Measurements from ENCODE around the gene SCRG1. TPM values are rescaled to one million over a fixed set of nuclear protein-coding genes. Genes with fewer than 3 reads are reported as not detected.

The SCRG1 gene
- total and polyA plus RNA-seq, 5 donors from 2014 or later = 0.05 to 0.17 TPM; not detected in 3

DNA sequence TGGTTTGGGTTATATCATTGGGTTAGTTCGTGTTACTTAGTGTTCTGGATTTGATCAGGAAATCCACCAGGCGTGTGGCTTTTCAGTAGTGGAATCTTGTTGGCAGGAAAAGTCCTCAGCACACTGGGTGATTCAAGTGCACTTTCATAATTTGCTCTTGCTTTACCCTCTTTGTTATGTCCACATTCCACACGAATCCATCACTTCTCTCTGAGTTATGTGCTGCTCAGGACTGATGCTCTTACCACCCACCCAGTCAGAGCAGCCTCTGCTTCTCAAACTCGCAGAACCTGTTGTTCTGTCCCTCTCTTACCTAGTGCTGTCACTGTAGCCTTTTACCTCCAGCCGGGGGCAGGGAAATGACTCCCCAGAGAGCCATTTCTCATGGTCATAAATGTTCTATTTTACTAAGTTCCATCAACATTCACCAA is 37.2 kb upstream of the SCRG1 start:
- DNase-seq (no peak), ATAC-seq (ENCODE audit: low read depth in 2 of 2) (no peak)
- Mint-ChIP-seq H3K36me3 (peaks cover 4% of the 10 kb centered on the region), H3K9me3 (peaks cover 0 to 6% (median 0%) of the 10 kb centered on the region in 7 donors), H3K27me3 (peaks cover 4% of the 10 kb centered on the region), H3K4me3 (no peak overlapping the region), H3K27ac (no peak overlapping the region), H3K4me1 (peaks cover 0 to 3% (median 0%) of the 10 kb centered on the region in 4 donors)
- Histone ChIP-seq H3K4me3 (ENCODE audit: low read depth, low read length) (no peak overlapping the region), H3K27ac (ENCODE audit: insufficient read depth, low read length, poor library complexity, severe bottlenecking) (no peak overlapping the region), H3K36me3 (ENCODE audit: control insufficient read depth, insufficient read depth, low read length) (no peaks in the 10 kb centered on the region), H3K4me1 (ENCODE audit: control insufficient read depth, insufficient read depth, low read length, poor library complexity, severe bottlenecking) (no peaks in the 10 kb centered on the region), H3K9me3 (ENCODE audit: control insufficient read depth in 2 of 2, low read length in 2 of 2) (no peaks in the 10 kb centered on the region), H3K27me3 (ENCODE audit: control insufficient read depth, insufficient read depth, low read length) (no peaks in the 10 kb centered on the region)

GRCh38 chr4:173434231-173434630 is 35.3 kb upstream of the SCRG1 start:
- peaks cover 4% of the 10 kb centered on the region for H3K36me3 Mint-ChIP-seq
- no peak overlapping the region for H3K4me3 Mint-ChIP-seq
- H3K27ac Mint-ChIP-seq = no peak overlapping the region
- Histone ChIP-seq H3K9me3 (ENCODE audit: control insufficient read depth in 2 of 2, low read length in 2 of 2) (no peaks in the 10 kb centered on the region), H3K4me1 (ENCODE audit: control insufficient read depth, insufficient read depth, low read length, poor library complexity, severe bottlenecking) (no peaks in the 10 kb centered on the region), H3K4me3 (ENCODE audit: low read depth, low read length) (no peak overlapping the region), H3K27ac (ENCODE audit: insufficient read depth, low read length, poor library complexity, severe bottlenecking) (no peak overlapping the region), H3K27me3 (ENCODE audit: control insufficient read depth, insufficient read depth, low read length) (no peaks in the 10 kb centered on the region), H3K36me3 (ENCODE audit: control insufficient read depth, insufficient read depth, low read length) (no peaks in the 10 kb centered on the region)
- ATAC-seq (ENCODE audit: low read depth in 2 of 2) = no peak
- H3K4me1 Mint-ChIP-seq = no peaks in the 10 kb centered on the region
- no peak for DNase-seq
- peaks cover 0 to 6% (median 0%) of the 10 kb centered on the region in 7 donors for H3K9me3 Mint-ChIP-seq
- H3K27me3 Mint-ChIP-seq = peaks cover 4% of the 10 kb centered on the region

DNA sequence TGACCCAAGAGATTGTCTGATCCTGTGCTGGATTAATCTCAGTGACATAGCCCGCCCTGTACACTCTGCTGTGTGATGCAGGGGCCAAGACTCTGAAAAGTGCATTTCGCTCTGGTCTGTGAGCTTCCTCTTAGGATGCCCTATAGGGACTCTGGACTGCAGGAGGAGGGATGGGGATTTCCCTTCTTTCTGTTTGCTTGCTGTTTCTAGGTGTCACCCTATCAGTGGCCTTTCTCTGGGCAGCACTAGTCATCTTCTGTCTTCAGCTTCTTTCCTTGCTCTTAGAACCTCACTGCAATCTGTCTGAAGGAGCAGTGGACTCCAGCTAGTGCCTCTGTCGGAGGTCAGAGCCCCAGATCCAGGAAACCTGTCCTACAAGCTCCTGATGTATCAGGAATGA is 34.5 kb upstream of the SCRG1 start:
- H3K27ac ChIP-seq (ENCODE audit: insufficient read depth, low read length, poor library complexity, severe bottlenecking) = no peak overlapping the region
- ATAC-seq (ENCODE audit: low read depth in 2 of 2) = no peak
- no peaks in the 10 kb centered on the region for H3K36me3 ChIP-seq (ENCODE audit: control insufficient read depth, insufficient read depth, low read length)
- Mint-ChIP-seq H3K36me3 (peaks cover 4% of the 10 kb centered on the region), H3K27ac (peak overlapping the region in 1 of 3 donors; percentile 85), H3K27me3 (peaks cover 4% of the 10 kb centered on the region), H3K4me1 (no peaks in the 10 kb centered on the region), H3K4me3 (no peak overlapping the region), H3K9me3 (no peaks in the 10 kb centered on the region)
- no peak overlapping the region for H3K4me3 ChIP-seq (ENCODE audit: low read depth, low read length)
- no peaks in the 10 kb centered on the region for H3K4me1 ChIP-seq (ENCODE audit: control insufficient read depth, insufficient read depth, low read length, poor library complexity, severe bottlenecking)
- no peaks in the 10 kb centered on the region for H3K27me3 ChIP-seq (ENCODE audit: control insufficient read depth, insufficient read depth, low read length)
- H3K9me3 ChIP-seq (ENCODE audit: control insufficient read depth in 2 of 2, low read length in 2 of 2) = no peaks in the 10 kb centered on the region
- DNase-seq = no peak

GRCh38 chr4:173432430-173432829 is 33.5 kb upstream of the SCRG1 start:
- H3K27me3 ChIP-seq (ENCODE audit: control insufficient read depth, insufficient read depth, low read length) = no peaks in the 10 kb centered on the region
- H3K27ac Mint-ChIP-seq = no peak overlapping the region
- DNase-seq = no peak
- H3K4me1 ChIP-seq (ENCODE audit: control insufficient read depth, insufficient read depth, low read length, poor library complexity, severe bottlenecking) = no peaks in the 10 kb centered on the region
- no peaks in the 10 kb centered on the region for H3K4me1 Mint-ChIP-seq
- H3K9me3 ChIP-seq (ENCODE audit: control insufficient read depth in 2 of 2, low read length in 2 of 2) = no peaks in the 10 kb centered on the region
- H3K9me3 Mint-ChIP-seq = no peaks in the 10 kb centered on the region
- H3K36me3 Mint-ChIP-seq = peaks cover 4% of the 10 kb centered on the region
- no peak overlapping the region for H3K27ac ChIP-seq (ENCODE audit: insufficient read depth, low read length, poor library complexity, severe bottlenecking)
- no peak overlapping the region for H3K4me3 ChIP-seq (ENCODE audit: low read depth, low read length)
- H3K4me3 Mint-ChIP-seq = no peak overlapping the region
- no peaks in the 10 kb centered on the region for H3K36me3 ChIP-seq (ENCODE audit: control insufficient read depth, insufficient read depth, low read length)
- ATAC-seq (ENCODE audit: low read depth in 2 of 2) = no peak
- H3K27me3 Mint-ChIP-seq = peaks cover 4% of the 10 kb centered on the region

DNA sequence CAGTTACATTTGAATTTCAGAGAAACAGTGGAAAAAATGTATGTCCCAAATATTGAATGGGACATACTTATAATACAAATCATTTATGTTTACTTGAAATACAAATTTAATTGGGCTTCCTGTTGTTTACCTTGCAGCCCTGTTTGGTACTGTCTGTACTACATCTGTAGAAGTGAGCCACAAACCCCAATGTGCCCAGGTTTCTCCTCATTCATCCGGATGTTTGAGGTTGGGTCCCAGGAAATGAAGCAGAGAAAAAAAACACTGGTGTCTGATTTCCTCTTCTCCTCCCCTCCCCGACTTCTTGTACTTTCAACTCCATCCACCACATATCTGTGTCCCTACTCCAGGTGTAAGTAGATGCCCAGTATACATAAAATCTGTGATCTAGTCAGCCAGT is 27.1 kb upstream of the SCRG1 start:
- peaks cover 7 to 18% (median 16%) of the 10 kb centered on the region in 4 donors for H3K4me1 Mint-ChIP-seq
- ATAC-seq (ENCODE audit: low read depth in 2 of 2) = peak in 1 of 2 donors; percentile 31
- Histone ChIP-seq H3K9me3 (ENCODE audit: control insufficient read depth in 2 of 2, low read length in 2 of 2) (no peaks in the 10 kb centered on the region), H3K36me3 (ENCODE audit: control insufficient read depth, insufficient read depth, low read length) (no peaks in the 10 kb centered on the region), H3K4me1 (ENCODE audit: control insufficient read depth, insufficient read depth, low read length, poor library complexity, severe bottlenecking) (peaks cover 6% of the 10 kb centered on the region), H3K27me3 (ENCODE audit: control insufficient read depth, insufficient read depth, low read length) (no peaks in the 10 kb centered on the region), H3K27ac (ENCODE audit: insufficient read depth, low read length, poor library complexity, severe bottlenecking) (no peak overlapping the region), H3K4me3 (ENCODE audit: low read depth, low read length) (no peak overlapping the region)
- H3K9me3 Mint-ChIP-seq = no peaks in the 10 kb centered on the region
- H3K27ac Mint-ChIP-seq = peak overlapping the region in 1 of 3 donors; percentile 69
- no peak overlapping the region for H3K4me3 Mint-ChIP-seq
- peak in 1 of 3 donors; percentile 71 for DNase-seq
- no peaks in the 10 kb centered on the region for H3K36me3 Mint-ChIP-seq
- no peaks in the 10 kb centered on the region for H3K27me3 Mint-ChIP-seq

DNA sequence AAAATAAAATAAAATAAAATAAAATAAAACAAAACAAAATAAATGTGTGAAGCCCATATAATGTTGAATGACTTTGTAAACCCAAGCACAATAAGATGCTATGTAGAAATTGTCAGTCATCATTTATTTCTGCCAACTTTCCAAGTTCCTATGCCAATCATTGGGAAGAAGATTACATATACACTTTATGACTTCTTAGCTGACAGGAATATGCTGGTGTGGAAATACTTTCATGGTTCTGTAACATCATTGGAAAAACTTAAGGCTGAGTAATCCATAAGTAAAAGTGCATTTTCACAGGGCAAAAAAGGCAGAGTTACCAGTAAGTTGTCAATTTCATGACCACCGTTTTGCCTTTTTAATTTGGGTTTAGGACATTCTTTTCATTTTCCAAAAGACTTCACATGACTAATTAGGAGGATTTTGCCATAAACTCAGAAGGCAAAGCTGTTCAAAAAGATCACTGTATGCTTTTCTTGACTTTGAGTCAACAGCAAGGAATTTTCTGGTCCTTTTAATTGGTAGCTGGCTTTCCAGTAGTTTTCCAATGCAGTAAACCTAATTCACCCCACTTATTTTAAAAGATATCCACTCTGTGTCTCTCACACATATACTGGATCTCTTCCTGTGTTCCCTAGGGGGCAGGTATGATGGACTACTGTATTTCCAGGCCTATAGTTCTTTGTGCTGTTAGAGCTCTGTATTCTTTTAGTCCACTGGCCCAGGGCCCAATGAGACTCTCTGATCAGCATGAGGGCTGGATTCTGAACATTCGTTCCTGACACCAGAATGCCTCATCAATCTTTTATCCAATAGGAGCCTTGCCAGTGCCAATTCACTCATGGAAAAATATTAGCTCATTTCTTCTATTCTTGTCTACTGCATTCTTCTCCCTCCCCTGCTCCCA is 26.2 kb upstream of the SCRG1 start:
- Mint-ChIP-seq H3K4me1 (peaks cover 7 to 21% (median 19%) of the 10 kb centered on the region in 4 donors), H3K27me3 (peaks cover 5% of the 10 kb centered on the region), H3K36me3 (no peaks in the 10 kb centered on the region), H3K4me3 (no peak overlapping the region), H3K9me3 (no peaks in the 10 kb centered on the region), H3K27ac (no peak overlapping the region)
- Histone ChIP-seq H3K4me1 (ENCODE audit: control insufficient read depth, insufficient read depth, low read length, poor library complexity, severe bottlenecking) (peaks cover 6% of the 10 kb centered on the region), H3K9me3 (ENCODE audit: control insufficient read depth in 2 of 2, low read length in 2 of 2) (no peaks in the 10 kb centered on the region), H3K27ac (ENCODE audit: insufficient read depth, low read length, poor library complexity, severe bottlenecking) (no peak overlapping the region), H3K4me3 (ENCODE audit: low read depth, low read length) (peak overlapping the region; percentile 20), H3K27me3 (ENCODE audit: control insufficient read depth, insufficient read depth, low read length) (no peaks in the 10 kb centered on the region), H3K36me3 (ENCODE audit: control insufficient read depth, insufficient read depth, low read length) (no peaks in the 10 kb centered on the region)
- ATAC-seq (ENCODE audit: low read depth in 2 of 2) (no peak), DNase-seq (no peak)

GRCh38 chr4:173420801-173421200 is 21.9 kb upstream of the SCRG1 start:
- Histone ChIP-seq H3K4me3 (ENCODE audit: low read depth, low read length) (no peak overlapping the region), H3K27ac (ENCODE audit: insufficient read depth, low read length, poor library complexity, severe bottlenecking) (no peak overlapping the region), H3K9me3 (ENCODE audit: control insufficient read depth in 2 of 2, low read length in 2 of 2) (no peaks in the 10 kb centered on the region), H3K4me1 (ENCODE audit: control insufficient read depth, insufficient read depth, low read length, poor library complexity, severe bottlenecking) (peaks cover 5% of the 10 kb centered on the region), H3K36me3 (ENCODE audit: control insufficient read depth, insufficient read depth, low read length) (no peaks in the 10 kb centered on the region), H3K27me3 (ENCODE audit: control insufficient read depth, insufficient read depth, low read length) (no peaks in the 10 kb centered on the region)
- Mint-ChIP-seq H3K4me1 (peaks cover 0 to 9% (median 7%) of the 10 kb centered on the region in 4 donors), H3K27ac (no peak overlapping the region), H3K36me3 (no peaks in the 10 kb centered on the region), H3K27me3 (peaks cover 11% of the 10 kb centered on the region), H3K9me3 (no peaks in the 10 kb centered on the region), H3K4me3 (no peak overlapping the region)
- DNase-seq = no peak
- ATAC-seq (ENCODE audit: low read depth in 2 of 2) = no peak

DNA sequence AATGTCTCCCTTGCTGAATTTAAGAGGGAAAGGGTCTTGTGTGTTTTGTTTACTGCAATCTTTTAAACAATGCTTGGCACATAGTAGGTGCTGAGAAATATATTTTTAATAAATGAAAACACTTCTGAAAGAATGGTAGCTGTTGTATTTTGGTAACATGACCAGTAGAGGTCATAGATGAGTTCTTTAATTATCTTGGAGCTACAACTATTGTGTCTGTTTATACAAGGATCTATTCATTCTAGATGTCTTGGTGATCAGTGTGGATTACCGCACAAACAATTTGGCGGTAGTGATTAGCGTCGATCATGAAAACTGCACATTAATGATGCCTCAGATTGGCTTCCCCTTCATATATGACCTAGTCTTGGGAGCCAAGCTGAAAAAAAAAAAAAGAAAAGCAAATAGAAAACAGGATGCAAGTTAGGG is 21.4 kb upstream of the SCRG1 start:
- Histone ChIP-seq H3K4me3 (ENCODE audit: low read depth, low read length) (no peak overlapping the region), H3K36me3 (ENCODE audit: control insufficient read depth, insufficient read depth, low read length) (no peaks in the 10 kb centered on the region), H3K27ac (ENCODE audit: insufficient read depth, low read length, poor library complexity, severe bottlenecking) (no peak overlapping the region), H3K4me1 (ENCODE audit: control insufficient read depth, insufficient read depth, low read length, poor library complexity, severe bottlenecking) (peaks cover under 1% of the 10 kb centered on the region), H3K9me3 (ENCODE audit: control insufficient read depth in 2 of 2, low read length in 2 of 2) (no peaks in the 10 kb centered on the region), H3K27me3 (ENCODE audit: control insufficient read depth, insufficient read depth, low read length) (no peaks in the 10 kb centered on the region)
- ATAC-seq (ENCODE audit: low read depth in 2 of 2) = no peak
- Mint-ChIP-seq H3K27ac (no peak overlapping the region), H3K27me3 (peaks cover 11% of the 10 kb centered on the region), H3K9me3 (no peaks in the 10 kb centered on the region), H3K4me1 (peaks cover 0 to 6% (median 2%) of the 10 kb centered on the region in 4 donors), H3K4me3 (peak overlapping the region in 1 of 4 donors; percentile 66), H3K36me3 (no peaks in the 10 kb centered on the region)
- peak in 2 of 3 donors; percentile 12 to 38 for DNase-seq

Data from CD4-positive, CD25-positive, alpha-beta regulatory T cell (primary cell).